Retinal pigment epithelial cell (primary cell): Measurements from ENCODE around the gene TBC1D9B.

Experiments
- DNase-seq: peaks from one replicate; pipeline ENCODE4 v3.0.0-alpha.2; 2010; ENCODE audit warnings: low read depth
- H3K4me3 ChIP-seq: 2 replicates; pipeline ENCODE4 v1.5.1; 2011; ENCODE audit warnings: mild to moderate bottlenecking, low read length, control low read depth, moderate library complexity
- CTCF ChIP-seq: conservative IDR thresholded peaks from 2 replicates; pipeline ENCODE4 v1.5.1; 2011; ENCODE audit warnings: low read depth, low read length, control low read depth, inconsistent platforms

The TBC1D9B gene

DNA sequence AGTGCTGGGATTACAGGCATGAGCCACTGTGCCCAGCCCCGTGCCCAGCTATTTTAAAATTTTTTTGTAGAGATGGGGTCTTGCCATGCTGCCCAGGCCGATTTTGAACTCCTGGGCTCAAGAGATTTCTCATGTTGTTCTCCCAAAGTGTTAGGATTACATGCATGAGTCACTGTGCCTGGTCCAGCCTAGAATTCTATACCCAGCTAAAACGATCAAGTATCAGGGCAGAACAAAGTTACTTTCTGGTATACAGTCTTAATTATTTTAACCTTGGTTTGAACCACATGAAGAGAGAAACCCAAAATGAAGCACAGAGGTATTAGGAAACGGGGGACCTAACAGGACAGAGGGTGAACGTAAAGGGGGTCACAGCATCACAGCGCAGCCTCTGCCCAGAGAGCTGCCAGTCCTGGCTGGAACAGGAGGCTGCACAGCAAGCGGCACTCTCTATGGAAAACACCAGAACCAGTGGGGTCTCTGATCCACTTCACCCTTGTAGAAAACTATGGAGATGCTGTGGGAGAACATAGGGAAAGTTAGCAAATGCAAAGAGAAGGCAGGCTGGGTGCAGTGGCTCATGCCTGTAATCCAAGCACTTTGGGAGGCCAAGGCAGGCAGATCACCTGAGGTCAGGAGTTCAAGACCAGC lies 76.8 kb downstream of the TBC1D9B start:
- no peak for DNase-seq
- no peak overlapping the region for H3K4me3 ChIP-seq
- no peak for TF ChIP-seq CTCF

DNA sequence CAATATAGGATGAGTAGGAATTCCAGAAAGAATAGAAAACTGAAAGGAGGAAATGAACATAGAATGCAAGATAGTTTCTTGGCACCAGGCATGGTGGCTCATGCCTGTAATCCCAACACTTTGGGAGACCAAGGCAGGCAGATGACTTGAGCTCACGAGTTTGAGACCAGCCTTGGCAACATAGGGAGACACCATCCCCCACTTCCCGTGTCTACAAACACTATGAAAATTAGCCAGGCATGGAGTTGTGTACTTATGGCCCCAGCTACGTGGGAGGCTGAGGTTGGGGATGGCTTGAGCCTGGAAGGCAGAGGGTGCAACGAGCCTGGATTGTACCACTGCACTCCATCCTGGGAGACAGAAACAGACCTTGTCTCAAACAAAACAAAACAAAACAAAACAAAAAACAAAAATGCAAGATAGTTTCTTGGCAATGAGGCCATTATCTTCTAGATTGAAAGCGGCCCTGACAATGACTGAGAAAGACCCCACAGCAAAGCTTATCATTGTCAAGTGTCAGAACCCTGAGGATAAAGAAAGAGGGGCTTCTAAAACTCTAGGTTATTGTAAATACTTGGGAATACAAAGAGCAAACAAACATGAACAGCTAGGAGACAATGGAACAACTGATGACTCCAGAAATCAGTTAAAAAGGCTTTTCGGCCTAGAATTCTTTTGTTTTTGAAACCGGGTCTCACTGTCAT lies 77.8 kb downstream of the TBC1D9B start:
- TF ChIP-seq CTCF, result no peak
- DNase-seq, result no peak
- no peak overlapping the region for H3K4me3 ChIP-seq

DNA sequence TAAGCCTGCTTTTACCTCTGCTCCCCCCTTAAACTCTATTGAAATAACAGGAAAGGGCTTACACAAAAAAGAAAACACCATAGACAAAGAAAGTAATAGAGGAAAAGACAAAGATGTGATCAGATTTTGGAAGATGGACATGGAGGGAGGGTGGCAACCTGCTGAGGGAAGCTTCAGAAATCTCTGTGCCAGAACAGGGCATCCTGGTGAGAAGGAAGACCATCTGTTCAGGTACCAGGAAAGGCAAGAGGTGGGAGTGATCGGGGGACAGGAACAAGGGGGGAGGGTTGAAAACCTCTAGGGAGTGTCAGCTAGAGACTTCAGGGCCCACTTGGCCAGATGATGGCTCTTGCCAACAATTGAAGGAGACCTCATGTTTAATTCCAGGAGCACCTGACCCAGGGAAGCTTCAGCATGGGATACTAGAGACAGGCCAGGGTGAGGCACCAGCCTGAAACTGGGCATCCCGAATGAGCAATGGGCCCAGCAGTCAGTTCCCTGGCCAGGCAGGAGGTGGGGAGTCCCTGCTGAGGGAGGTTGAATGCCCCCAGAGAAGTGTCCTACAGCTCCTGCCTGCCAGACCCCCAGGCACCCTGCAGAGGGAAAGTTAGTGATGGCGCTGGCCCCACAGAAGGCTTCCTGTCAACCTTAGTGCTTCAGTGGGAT lies 78.8 kb downstream of the TBC1D9B start:
- no peak for DNase-seq
- H3K4me3 ChIP-seq, result no peak overlapping the region
- TF ChIP-seq CTCF, result no peak

GRCh38 chr5:179827680-179828079 lies 80.0 kb downstream of the TBC1D9B start:
- TF ChIP-seq CTCF, result no peak
- no peak overlapping the region for H3K4me3 ChIP-seq
- no peak for DNase-seq

DNA sequence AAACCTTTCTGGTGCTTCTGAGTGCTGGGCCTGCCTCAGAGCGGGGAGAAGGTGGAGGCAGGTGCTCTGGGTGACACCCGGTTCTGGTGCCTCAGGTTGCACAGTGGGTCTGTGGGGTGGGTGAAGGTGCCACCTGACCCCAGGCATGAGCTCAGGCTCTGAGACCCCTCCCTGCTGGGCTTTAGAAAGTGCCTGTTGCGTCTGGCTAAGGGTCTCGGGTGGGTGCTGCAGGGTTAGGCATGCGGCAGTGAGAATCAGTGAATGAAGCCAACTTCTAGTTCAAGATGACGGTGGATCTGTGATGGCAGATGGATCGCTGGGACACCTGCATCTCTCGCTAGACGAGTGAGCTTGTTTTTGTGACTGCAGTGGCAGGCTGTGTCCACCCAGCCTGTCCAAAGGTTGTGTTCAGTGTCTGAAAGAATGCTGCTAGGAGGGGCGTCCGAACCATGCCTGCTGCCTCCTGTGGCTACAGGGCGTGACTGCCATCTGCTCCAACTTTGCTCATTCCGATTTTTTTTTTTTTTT lies 82.0 kb downstream of the TBC1D9B start:
- peak; percentile 9 for TF ChIP-seq CTCF
- DNase-seq, result no peak
- H3K4me3 ChIP-seq, result no peak overlapping the region

GRCh38 chr5:179824745-179825112 lies 83.0 kb downstream of the TBC1D9B start:
- no peak for TF ChIP-seq CTCF
- no peak for DNase-seq
- H3K4me3 ChIP-seq, result no peak overlapping the region
